Fibroblast of lung (primary cell): ENCODE data around the gene TSPAN10.

Source experiments
- EZH2 ChIP-seq: IDR thresholded peaks from 2 replicates; pipeline ENCODE4 v1.5.1; 2012; ENCODE audit warnings: low read length, control low read depth, mild to moderate bottlenecking; ENCODE audit errors: missing control alignments
- TF ChIP-seq, protein P1 (sequence below), 2 donors: IDR thresholded peaks in 1 of 2; conservative IDR thresholded peaks in 1 of 2; 1 replicate in 1 of 2; 2 replicates in 1 of 2; pipeline ENCODE4 v1.5.1; 2011 to 2012; ENCODE audit warnings: low read length in 2 of 2, control low read depth in 1 of 2, inconsistent platforms in 1 of 2, low read depth in 1 of 2, mild to moderate bottlenecking in 1 of 2

DNA sequence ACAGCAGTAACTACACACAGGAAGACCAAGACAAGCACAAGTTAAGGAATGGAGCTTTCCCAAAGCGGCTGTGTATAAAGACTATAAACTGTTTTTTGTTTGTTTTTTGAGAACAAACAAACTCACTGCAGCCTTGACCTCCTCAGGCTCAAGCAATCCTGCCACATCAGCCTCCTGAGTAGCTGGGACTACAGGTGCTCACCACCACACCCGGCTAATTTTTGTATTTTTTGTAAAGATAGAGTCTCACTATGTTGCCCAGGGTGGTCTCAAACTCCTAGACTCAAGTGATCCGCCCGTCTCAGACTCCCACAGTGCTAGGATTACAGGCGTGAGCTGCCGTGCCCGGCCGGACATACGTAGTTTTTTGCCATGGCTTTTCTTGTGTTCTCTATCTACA, 23.4 kb downstream of the TSPAN10 start:
- TF ChIP-seq, protein P1, sequence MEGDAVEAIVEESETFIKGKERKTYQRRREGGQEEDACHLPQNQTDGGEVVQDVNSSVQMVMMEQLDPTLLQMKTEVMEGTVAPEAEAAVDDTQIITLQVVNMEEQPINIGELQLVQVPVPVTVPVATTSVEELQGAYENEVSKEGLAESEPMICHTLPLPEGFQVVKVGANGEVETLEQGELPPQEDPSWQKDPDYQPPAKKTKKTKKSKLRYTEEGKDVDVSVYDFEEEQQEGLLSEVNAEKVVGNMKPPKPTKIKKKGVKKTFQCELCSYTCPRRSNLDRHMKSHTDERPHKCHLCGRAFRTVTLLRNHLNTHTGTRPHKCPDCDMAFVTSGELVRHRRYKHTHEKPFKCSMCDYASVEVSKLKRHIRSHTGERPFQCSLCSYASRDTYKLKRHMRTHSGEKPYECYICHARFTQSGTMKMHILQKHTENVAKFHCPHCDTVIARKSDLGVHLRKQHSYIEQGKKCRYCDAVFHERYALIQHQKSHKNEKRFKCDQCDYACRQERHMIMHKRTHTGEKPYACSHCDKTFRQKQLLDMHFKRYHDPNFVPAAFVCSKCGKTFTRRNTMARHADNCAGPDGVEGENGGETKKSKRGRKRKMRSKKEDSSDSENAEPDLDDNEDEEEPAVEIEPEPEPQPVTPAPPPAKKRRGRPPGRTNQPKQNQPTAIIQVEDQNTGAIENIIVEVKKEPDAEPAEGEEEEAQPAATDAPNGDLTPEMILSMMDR (conservative IDR thresholded peaks at IDR 0.05 in 1 of 2, IDR thresholded peaks at IDR 0.05 in 1 of 2; ENCODE audit: low read depth in 1 of 2, low read length in 2 of 2), result no peak
- no peak for TF ChIP-seq EZH2
